GM12891 (cell line): ENCODE results near the gene ZNF620.
"Not testable (repeated sequence)": the region's sequence is repeated elsewhere in the genome, so short reads cannot be mapped to it uniquely, and the experiment has no call there.

Experiments
- DNase-seq: peaks from one replicate; pipeline ENCODE4 v3.0.0; 2011; ENCODE audit warnings: low spot score; ENCODE audit not compliant: insufficient read length
- FAIRE-seq: peaks from 2 replicates; lab custom pipeline; 2011; peaks lifted over from hg19 to GRCh38; lab: Jason Lieb, UNC
- PAX5 ChIP-seq: IDR thresholded peaks from 2 replicates; pipeline ENCODE4 v1.6.1; 2011; ENCODE audit warnings: low read length, moderate library complexity, mild to moderate bottlenecking; ENCODE audit not compliant: insufficient read depth, severe bottlenecking
- POLR2A ChIP-seq: IDR thresholded peaks from 2 replicates; pipeline ENCODE4 v1.6.1; 2011; ENCODE audit warnings: low read depth, low read length, control low read depth
- POLR2AphosphoS5 ChIP-seq: IDR thresholded peaks from 2 replicates; pipeline ENCODE4 v1.6.1; 2011; ENCODE audit warnings: low read depth, low read length, control low read depth
- POU2F2 ChIP-seq: IDR thresholded peaks from 2 replicates; pipeline ENCODE4 v1.6.1; 2011; ENCODE audit warnings: low read depth, mild to moderate bottlenecking, control low read depth, low read length, moderate library complexity
- SPI1 ChIP-seq: IDR thresholded peaks from 2 replicates; pipeline ENCODE4 v1.6.1; 2011; ENCODE audit warnings: low read depth, low read length, control low read depth
- TAF1 ChIP-seq: IDR thresholded peaks from 2 replicates; pipeline ENCODE4 v1.6.1; 2011; ENCODE audit warnings: low read depth, low read length, control low read depth

The ZNF620 gene

GRCh38 chr3:40524222-40524567 lies 18.4 kb downstream of the ZNF620 start:
- no peak for FAIRE-seq
- no peak for DNase-seq
- no peak for TF ChIP-seq POLR2A
- TF ChIP-seq POU2F2 = no peak
- TF ChIP-seq PAX5 = no peak
- no peak for TF ChIP-seq TAF1
- TF ChIP-seq POLR2AphosphoS5 = no peak
- TF ChIP-seq SPI1 = no peak

GRCh38 chr3:40524568-40525285 lies 18.9 kb downstream of the ZNF620 start, which contains the start of gene ZNF621:
Gene ZNF621, plus strand, starts transcription at chr3:40524960. Its CDS starts 881 bp downstream, at chr3:40525841.
- TF ChIP-seq POLR2A (peak; percentile 95), PAX5 (no peak), SPI1 (no peak), TAF1 (peak; percentile 89), POU2F2 (peak; percentile 72; the same call in 1 of the 2 replicates), POLR2AphosphoS5 (peak; percentile 86)
- DNase-seq = peak; percentile 90
- FAIRE-seq = peak; percentile 94

GRCh38 chr3:40528426-40528825 lies 22.6 kb downstream of the ZNF620 start:
- TF ChIP-seq PAX5 (no peak), POLR2AphosphoS5 (no peak), POLR2A (no peak), TAF1 (no peak), POU2F2 (no peak), SPI1 (no peak)
- DNase-seq (no peak), FAIRE-seq (no peak)

- FAIRE-seq = no peak
These were observed 26.4 kb downstream of the ZNF620 start for GRCh38 chr3:40532252-40532651.

GRCh38 chr3:40534283-40534682 lies 28.4 kb downstream of the ZNF620 start:
- TF ChIP-seq POU2F2 = no peak
- no peak for TF ChIP-seq SPI1
- no peak for TF ChIP-seq POLR2A
- TF ChIP-seq POLR2AphosphoS5 = no peak
- TF ChIP-seq PAX5 = no peak
- no peak for TF ChIP-seq TAF1
- no peak for FAIRE-seq
- no peak for DNase-seq

More at GRCh38 chr3:40532252-40532651, 26.4 kb downstream of the ZNF620 start:
- no peak for DNase-seq
- no peak for TF ChIP-seq PAX5
- no peak for TF ChIP-seq POLR2A
- TF ChIP-seq TAF1 = no peak

- DNase-seq (no peak), FAIRE-seq (no peak)
- TF ChIP-seq POLR2A = no peak
- no peak for TF ChIP-seq POLR2AphosphoS5
- no peak for TF ChIP-seq SPI1
These were observed 41.0 kb downstream of the ZNF620 start for GRCh38 chr3:40546816-40547215.

GRCh38 chr3:40550167-40550566 lies 44.3 kb downstream of the ZNF620 start:
- TF ChIP-seq POU2F2 = no peak
- TF ChIP-seq TAF1 = no peak
- TF ChIP-seq POLR2AphosphoS5 = no peak
- TF ChIP-seq SPI1 = no peak
- TF ChIP-seq PAX5 = no peak
- no peak for TF ChIP-seq POLR2A
- DNase-seq (no peak), FAIRE-seq (no peak)

- FAIRE-seq (peak; percentile 85), DNase-seq (peak; percentile 6)
- TF ChIP-seq POLR2A = no peak
- no peak for TF ChIP-seq TAF1
- no peak for TF ChIP-seq POU2F2
- no peak for TF ChIP-seq PAX5
- no peak for TF ChIP-seq POLR2AphosphoS5
- TF ChIP-seq SPI1 = no peak
These were observed 51.8 kb downstream of the ZNF620 start for GRCh38 chr3:40557575-40558161.

GRCh38 chr3:40562482-40562881 lies 56.6 kb downstream of the ZNF620 start:
- not testable (repeated sequence) for FAIRE-seq, DNase-seq

GRCh38 chr3:40565629-40566028 lies 59.8 kb downstream of the ZNF620 start:
- FAIRE-seq, DNase-seq: not testable (repeated sequence)

GRCh38 chr3:40566694-40567093 lies 60.9 kb downstream of the ZNF620 start:
- TF ChIP-seq TAF1 (no peak), SPI1 (no peak), POLR2A (no peak), PAX5 (no peak), POU2F2 (no peak), POLR2AphosphoS5 (no peak)
- FAIRE-seq (no peak), DNase-seq (no peak)
